KMS-11 (cell line): ENCODE data around the gene GUCD1.

Source experiments
- H2AFZ ChIP-seq: fragments of 200-600 bp; sonication (generic); 2 replicates; pipeline ENCODE4 v1.6.1; 2016; ENCODE audit warnings: antibody characterized with exemption, mixed run types, low read depth
- H3K27ac ChIP-seq: fragments of 200-600 bp; sonication (generic); 2 replicates; pipeline ENCODE4 v1.6.1; 2016; ENCODE audit warnings: mild to moderate bottlenecking, mixed run types
- H3K27me3 ChIP-seq: fragments of 200-600 bp; sonication (generic); 2 replicates; pipeline ENCODE4 v1.6.1; 2017; ENCODE audit warnings: mild to moderate bottlenecking, low read depth, mixed run types, moderate library complexity; ENCODE audit not compliant: insufficient read depth
- H3K36me3 ChIP-seq: fragments of 200-600 bp; sonication (generic); 2 replicates; pipeline ENCODE4 v1.6.1; 2017; ENCODE audit warnings: mild to moderate bottlenecking, mixed run types; ENCODE audit not compliant: insufficient read depth
- H3K4me1 ChIP-seq: fragments of 200-600 bp; sonication (generic); 2 replicates; pipeline ENCODE4 v1.6.1; 2016; ENCODE audit warnings: mild to moderate bottlenecking, low read depth, mixed run types; ENCODE audit not compliant: poor library complexity, severe bottlenecking
- H3K4me2 ChIP-seq: fragments of 200-600 bp; sonication (generic); 2 replicates; pipeline ENCODE4 v1.7.0; 2016; ENCODE audit warnings: mild to moderate bottlenecking, mixed run types
- H3K4me3 ChIP-seq: fragments of 200-600 bp; sonication (generic); IDR thresholded peaks from 2 replicates; pipeline ENCODE4 v1.6.1; 2017; ENCODE audit warnings: low read depth, low read length, mixed read lengths; ENCODE audit not compliant: insufficient read depth
- H3K79me2 ChIP-seq: fragments of 200-600 bp; sonication (generic); 2 replicates; pipeline ENCODE4 v1.6.1; 2016; ENCODE audit warnings: low read depth, mixed run types; ENCODE audit not compliant: insufficient read depth
- H3K9ac ChIP-seq: fragments of 200-600 bp; sonication (generic); 2 replicates; pipeline ENCODE4 v1.6.1; 2016; ENCODE audit warnings: mild to moderate bottlenecking, mixed run types
- H4K20me1 ChIP-seq: fragments of 200-600 bp; sonication (generic); 2 replicates; pipeline ENCODE4 v1.6.1; 2016; ENCODE audit warnings: mild to moderate bottlenecking, mixed run types; ENCODE audit not compliant: insufficient read depth
- TF ChIP-seq, protein P1 (sequence below): fragments of 200-600 bp; sonication (generic); conservative IDR thresholded peaks from 2 replicates; pipeline ENCODE4 v1.6.1; 2017; ENCODE audit warnings: low read depth, mild to moderate bottlenecking, antibody characterized with exemption, low read length, moderate library complexity, mixed read lengths

The GUCD1 gene

DNA sequence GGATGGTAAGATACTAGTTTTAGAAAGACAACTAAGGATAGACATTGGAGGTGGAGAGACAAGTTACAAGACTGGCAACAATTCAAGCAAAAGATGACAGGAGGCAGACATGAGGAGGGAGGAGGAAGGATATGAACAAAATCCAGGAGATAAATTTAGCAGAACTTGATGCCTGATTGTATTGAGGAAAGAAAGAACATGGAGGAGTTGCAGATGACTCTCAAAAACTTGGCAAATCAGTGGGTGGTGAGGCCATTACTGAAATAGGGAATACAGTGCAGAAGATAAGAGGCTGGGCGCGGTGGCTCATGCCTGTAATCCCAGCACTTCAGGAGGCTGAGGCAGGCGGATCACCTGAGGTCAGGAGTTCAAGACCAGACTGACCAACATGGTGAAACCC, 62.5 kb downstream of the GUCD1 start:
- Histone ChIP-seq H3K79me2 (no peaks in the 10 kb centered on the region), H4K20me1 (no peaks in the 10 kb centered on the region), H3K4me2 (no peak overlapping the region), H3K36me3 (no peaks in the 10 kb centered on the region), H3K27ac (no peak overlapping the region), H3K4me3 (no peak overlapping the region), H3K27me3 (no peaks in the 10 kb centered on the region), H2AFZ (no peak overlapping the region), H3K9ac (no peak overlapping the region), H3K4me1 (peaks cover 5% of the 10 kb centered on the region)
- TF ChIP-seq, protein P1, sequence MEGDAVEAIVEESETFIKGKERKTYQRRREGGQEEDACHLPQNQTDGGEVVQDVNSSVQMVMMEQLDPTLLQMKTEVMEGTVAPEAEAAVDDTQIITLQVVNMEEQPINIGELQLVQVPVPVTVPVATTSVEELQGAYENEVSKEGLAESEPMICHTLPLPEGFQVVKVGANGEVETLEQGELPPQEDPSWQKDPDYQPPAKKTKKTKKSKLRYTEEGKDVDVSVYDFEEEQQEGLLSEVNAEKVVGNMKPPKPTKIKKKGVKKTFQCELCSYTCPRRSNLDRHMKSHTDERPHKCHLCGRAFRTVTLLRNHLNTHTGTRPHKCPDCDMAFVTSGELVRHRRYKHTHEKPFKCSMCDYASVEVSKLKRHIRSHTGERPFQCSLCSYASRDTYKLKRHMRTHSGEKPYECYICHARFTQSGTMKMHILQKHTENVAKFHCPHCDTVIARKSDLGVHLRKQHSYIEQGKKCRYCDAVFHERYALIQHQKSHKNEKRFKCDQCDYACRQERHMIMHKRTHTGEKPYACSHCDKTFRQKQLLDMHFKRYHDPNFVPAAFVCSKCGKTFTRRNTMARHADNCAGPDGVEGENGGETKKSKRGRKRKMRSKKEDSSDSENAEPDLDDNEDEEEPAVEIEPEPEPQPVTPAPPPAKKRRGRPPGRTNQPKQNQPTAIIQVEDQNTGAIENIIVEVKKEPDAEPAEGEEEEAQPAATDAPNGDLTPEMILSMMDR = no peak
